Stimulated activated CD8-positive, alpha-beta memory T cell treated with anti-CD3 and anti-CD28 coated beads, Interleukin-7, amount 100 ng/mL, for 1 hour (primary cell): ENCODE results near the gene MYRF.

Experiments used
- DNase-seq, 2 donors: peaks; one replicate each; pipeline ENCODE4 v3.0.0-alpha.2; 2020; ENCODE audit warnings: low read depth in 2 of 2

The MYRF gene

DNA sequence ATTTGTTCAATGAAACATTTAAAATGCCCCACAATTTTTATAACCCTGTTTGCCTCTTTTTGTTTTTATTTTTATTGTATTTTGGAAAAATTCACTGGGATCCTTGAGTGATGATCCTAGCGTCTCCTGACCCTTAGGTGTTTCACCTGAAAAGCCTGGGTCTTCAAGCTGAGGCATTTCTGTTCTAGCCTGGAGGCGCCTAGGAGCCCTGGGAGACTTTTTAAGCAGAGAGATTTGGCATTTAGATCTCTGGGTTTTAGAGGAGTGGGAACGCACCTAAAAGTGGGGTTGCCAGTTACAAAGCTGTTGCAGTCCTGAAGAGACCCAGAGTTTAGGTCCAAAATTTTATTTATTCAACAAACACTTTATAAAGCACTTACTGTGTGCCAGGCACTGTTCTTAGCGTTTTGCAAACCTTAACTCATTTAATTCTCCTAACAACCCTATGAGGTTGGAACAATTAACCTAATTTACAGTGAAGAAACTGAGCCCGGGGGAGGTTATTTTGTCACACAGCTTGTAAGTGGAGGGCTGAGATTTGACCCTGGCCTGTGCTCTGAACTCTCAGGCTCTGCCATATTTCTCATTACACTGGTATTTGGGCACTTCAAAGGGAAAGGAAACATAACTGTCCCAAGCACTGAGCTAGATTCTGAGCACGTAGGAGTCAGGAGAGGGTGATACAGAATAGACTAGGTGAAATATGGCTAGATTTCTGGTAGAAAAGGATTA is 65.2 kb downstream of the MYRF start:
- DNase-seq, result no peak

- no peak for DNase-seq
Measured at GRCh38 chr11:61820174-61820573, 67.7 kb downstream of the MYRF start.

DNA sequence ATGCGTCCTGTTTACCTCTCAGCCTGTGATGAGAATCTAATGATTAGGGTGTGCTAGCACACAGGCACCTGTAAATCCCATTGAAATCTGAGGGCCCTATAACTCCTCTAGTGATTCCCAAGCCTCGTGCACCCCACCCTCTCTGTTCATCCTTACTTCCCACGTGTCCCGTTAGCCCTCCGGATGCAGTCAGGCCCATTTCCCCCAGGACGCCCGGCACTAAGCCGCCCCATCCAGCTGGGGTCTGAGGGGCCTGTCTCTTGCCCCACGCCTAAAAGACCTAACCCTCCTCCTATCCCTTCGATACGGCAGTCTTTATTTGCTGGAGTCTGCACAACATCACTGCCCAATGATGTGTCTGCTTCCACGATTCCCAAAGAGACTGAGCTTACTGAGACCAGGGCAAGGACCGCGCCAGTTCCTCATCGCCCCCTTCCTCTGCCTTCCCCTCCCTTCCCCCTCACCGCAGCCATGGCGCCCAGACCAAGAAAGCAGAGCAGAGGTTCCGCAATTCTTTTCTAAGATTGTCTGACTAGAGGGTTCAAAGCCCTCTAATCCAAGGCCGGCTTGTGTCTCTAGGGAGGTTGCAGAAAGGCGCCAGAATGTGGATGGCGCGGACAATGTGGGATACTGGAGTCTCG is 74.6 kb downstream of the MYRF start:
- no peak for DNase-seq

DNA sequence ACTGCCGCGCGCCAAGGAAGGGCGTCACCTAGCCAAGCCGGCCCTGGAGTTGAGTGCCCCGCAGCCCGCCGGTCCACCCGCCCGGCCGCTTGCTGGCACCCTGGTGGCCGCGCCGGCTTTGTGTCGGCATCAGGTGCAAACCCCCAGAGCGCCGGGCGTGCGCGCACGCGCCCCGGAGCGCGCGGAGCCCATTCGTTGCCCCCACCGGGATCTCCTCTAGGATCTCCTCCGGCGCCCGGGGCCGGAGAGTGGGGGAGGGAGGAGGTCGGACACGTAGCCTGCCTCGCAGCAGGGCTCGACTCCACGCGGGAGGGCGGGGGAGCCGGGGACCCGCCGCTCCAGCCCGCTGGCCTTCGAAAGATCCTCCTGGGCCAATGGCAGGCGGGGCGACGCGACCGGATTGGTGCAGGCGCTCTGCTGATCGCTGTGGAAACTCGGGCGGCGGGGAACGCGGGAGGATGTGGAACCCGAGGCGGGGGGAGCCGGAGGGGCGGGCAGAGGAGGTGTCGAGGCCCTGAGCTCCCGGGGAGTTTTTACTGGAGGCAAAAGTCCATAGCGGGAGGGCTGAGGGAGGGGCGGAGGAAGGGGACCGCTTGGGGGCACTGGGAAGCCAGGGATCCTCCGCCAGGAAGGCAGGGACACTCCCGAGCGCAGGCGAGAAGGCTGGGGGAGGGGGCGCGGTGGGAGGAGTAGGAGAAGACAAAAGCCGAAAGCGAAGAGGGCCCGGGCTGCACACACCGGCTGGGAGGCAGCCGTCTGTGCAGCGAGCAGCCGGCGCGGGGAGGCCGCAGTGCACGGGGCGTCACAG is 75.3 kb downstream of the MYRF start, which contains the start of gene FADS2:
FADS2 (plus strand) TSS at position 730 of the 808 bp plus-strand sequence. CDS start 91 bp downstream, outside the sequence.
- peak; percentile 31 to 44 for DNase-seq

GRCh38 chr11:61828379-61828628 is 75.9 kb downstream of the MYRF start:
- no peak for DNase-seq

DNA sequence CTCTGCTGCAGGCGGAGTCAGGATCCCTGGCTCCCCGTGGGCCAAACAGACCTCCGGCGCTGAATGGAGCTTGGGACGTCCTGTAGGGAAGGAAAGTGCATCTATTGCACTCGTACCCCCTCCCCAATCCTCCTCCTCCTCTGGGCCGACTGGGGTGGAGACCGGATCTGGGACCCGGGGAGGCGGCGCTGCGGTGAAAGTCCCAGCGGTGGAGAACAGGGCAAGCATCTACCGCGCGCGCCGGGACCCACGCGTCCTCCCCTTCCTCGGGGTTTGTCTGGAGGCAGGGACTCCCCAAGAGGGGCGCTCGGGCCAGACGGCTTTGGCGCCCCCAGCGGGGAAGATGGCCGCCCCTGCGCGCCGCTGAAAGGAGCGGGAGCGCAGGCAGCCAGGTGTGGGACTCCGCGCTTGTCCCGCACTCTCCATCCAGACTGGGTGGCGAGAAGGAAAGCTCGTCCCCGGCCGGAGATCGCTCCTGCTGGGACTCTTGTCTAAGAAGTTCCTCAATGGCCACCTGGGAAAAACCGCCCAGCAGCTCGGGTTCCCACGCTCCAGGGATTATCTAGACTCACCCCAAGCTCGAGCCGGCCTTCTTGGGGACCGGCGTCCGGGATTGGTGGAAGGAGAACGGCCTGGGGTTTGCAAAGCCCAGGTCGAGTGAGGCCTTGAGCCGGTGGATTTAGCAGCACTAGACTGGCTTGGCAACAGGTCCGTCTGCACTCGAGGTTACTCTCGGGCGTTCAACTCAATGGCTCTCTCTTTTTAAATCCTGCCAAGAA is 76.4 kb downstream of the MYRF start:
- DNase-seq, result no peak

- no peak for DNase-seq
Measured at GRCh38 chr11:61829806-61830205, 77.4 kb downstream of the MYRF start.

DNA sequence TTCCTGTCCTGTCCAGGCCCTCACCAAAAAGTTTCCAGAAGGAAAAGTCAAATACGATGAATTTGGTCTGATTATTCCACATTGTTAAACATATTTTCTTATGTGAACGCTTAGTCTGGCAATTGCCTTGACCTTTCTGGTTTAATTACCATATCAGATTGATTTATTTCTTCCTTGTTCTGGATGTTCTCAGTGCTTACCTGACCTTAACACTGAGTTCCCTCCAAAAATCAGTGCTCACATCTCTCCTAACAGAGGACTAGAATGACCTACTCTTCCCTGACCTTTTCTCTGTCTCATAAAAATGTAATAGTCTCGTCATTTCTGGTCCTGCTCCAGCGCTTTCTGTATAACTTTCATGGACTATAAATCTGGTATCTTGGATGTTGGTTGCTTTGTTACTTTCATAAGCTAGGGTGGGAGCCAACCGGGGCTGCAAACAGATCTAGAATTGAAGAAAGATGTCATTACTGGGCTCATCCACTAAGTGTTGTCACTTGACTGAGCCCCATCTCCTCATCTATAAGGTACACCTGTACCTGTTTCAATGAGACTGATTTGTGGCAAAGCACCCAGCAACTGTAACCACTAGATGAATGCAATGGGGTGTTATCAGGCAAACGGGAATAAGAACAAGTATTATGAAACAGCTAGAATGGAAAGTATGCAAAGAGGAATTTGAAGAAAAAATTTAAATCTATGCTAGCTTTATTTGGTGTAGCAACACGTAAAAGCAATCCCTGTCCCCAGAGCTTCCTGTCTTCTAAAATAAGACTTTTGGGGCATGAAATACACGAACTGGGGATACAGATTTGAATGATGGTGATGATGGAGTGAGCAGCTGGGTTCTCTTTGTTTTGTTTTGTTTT is 78.0 kb downstream of the MYRF start:
- DNase-seq, result no peak

GRCh38 chr11:61832207-61832606 is 79.8 kb downstream of the MYRF start:
- no peak for DNase-seq

- no peak for DNase-seq
Measured at GRCh38 chr11:61832754-61833153, 80.3 kb downstream of the MYRF start.

DNA sequence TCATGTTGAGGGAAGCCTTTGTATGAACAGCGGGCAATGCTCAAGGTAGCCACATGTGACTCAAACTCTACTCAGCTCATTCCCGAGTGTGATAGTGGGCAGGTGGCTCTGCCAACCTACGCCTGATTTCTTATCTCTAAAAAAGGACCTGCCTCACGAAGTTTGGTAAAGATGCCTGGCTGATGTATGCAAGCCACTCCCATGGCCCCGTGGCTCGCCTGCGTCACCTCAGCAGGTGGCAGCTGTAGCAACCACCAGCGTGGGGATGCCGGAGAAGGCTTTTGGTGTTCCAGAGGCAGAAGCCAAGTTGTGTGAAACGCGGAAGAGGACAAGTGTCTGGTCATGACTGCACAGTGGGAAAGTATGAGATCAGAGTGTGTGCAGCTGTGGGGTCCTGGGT is 81.0 kb downstream of the MYRF start:
- no peak for DNase-seq

DNA sequence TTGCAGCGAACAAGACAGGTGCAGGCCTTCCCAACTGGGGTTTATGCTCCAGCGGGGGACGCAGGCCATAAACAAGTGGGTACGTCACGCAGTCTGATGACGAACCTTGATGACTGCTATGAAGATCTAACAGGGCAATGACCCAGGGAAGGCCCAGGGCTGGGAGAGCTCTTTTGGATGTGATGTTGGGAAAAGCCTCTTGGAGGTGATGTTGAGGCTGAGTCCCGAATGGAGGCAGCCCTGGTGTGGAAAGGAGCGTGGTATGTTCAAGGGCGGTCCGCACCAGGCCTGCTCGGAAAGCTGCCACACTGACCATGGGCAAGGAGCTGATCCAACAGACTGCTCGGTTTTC is 81.5 kb downstream of the MYRF start:
- DNase-seq, result no peak

GRCh38 chr11:61834278-61835048 is 82.0 kb downstream of the MYRF start:
- no peak for DNase-seq

DNA sequence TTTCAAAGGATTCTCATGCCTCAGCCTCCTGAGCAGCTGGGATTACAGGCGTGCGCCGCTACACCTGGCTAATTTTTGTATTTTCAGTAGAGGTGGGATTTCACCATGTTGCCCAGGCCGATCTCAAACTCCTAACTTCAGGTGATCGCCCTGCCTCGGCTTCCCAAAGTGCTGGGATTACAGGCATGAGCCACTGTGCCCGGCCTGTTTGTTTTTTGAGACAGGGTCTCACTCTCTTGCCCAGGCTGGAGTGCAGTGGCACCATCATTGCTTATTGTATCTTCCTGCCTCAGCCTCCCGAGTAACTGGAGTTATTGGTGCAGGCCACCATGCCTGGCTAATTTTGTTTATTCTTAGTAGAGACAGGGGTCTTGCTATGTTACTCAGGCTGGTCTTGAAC is 83.8 kb downstream of the MYRF start:
- no peak for DNase-seq

DNA sequence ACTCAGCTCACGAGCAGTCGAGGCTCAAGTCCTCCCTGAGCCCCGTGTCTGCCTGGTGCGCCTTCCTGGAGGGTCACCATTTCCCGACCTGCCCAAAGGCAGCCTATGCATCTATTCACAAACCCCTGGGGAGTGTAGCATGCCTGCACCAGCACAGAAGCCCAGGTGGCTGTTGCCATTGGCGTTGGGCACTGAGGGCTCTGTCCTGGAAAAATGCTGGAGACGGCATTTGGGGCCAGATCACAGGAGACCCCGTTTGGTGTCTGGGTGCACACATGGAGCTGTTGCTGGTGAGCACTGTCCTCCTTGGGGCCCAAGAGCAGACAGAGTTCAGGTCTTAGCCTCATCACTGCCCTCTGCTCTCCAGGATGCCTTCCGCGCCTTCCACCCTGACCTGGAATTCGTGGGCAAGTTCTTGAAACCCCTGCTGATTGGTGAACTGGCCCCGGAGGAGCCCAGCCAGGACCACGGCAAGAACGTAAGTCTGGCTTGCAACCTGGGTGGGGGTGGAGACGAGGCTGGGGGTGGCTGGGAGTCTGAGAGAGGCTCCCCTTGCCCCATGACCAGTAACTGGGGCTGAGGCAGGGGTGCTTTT is 85.1 kb downstream of the MYRF start:
- no peak for DNase-seq
